HEK293 (cell line): ENCODE measurements around the gene BMAL1.
A peak's percentile ranks its signal among the peaks of the same experiment; 100 is the strongest.

Source experiments
- CTCF ChIA-PET: fragments of 350-600 bp; formaldehyde crosslinking; extraction: SDS; loops from one replicate; lab custom pipeline; 2021; ENCODE audit warnings: antibody characterized with exemption; lab: Yijun Ruan, JAX
- POLR2A ChIA-PET: fragments of 300-600 bp; formaldehyde crosslinking; extraction: SDS; loops from one replicate; lab custom pipeline; 2020; ENCODE audit warnings: antibody characterized with exemption, inconsistent platforms; lab: Yijun Ruan, JAX
- H3K27ac ChIP-seq: fragments of 200-500 bp; sonication (Bioruptor generic); 2 replicates; pipeline ENCODE4 v1.5.1; 2014; ENCODE audit warnings: low read depth, low read length, control low read depth, inconsistent platforms; ENCODE audit errors: extremely low read depth
- H3K36me3 ChIP-seq, 2 experiments: fragments of 200-500 bp in 1 of 2; sonication (Bioruptor generic) in 1 of 2; 1 replicate in 1 of 2; 2 replicates in 1 of 2; pipeline ENCODE4 v1.5.1; 2014 to 2017; ENCODE audit warnings: inconsistent platforms in 2 of 2, low read length in 2 of 2; ENCODE audit not compliant: control insufficient read depth in 2 of 2, insufficient read depth in 1 of 2
- H3K4me1 ChIP-seq: fragments of 200-500 bp; sonication (Bioruptor generic); 2 replicates; pipeline ENCODE4 v1.5.1; 2014; ENCODE audit warnings: mild to moderate bottlenecking, low read length, inconsistent platforms; ENCODE audit not compliant: control insufficient read depth, insufficient read depth
- H3K4me3 ChIP-seq: 2 replicates; pipeline ENCODE4 v1.5.1; 2011; ENCODE audit warnings: low read depth, mild to moderate bottlenecking, control low read depth, low read length, moderate library complexity
- H3K9me3 ChIP-seq: fragments of 200-500 bp; sonication (Bioruptor generic); 2 replicates; pipeline ENCODE4 v1.5.1; 2014; ENCODE audit warnings: low read depth, low read length, inconsistent platforms; ENCODE audit not compliant: control insufficient read depth, insufficient read depth
- AEBP2 ChIP-seq: fragments of 450-650 bp; formaldehyde crosslinking; IDR thresholded peaks from 2 replicates; pipeline ENCODE4 v1.5.1; 2016; ENCODE audit warnings: missing biosample characterization, missing genetic modification characterization, borderline replicate concordance
- GLI4 ChIP-seq: fragments of 450-650 bp; formaldehyde crosslinking; IDR thresholded peaks from 2 replicates; pipeline ENCODE4 v1.5.1; 2016; ENCODE audit warnings: missing biosample characterization, missing genetic modification characterization
- PRDM2 ChIP-seq: fragments of 450-650 bp; formaldehyde crosslinking; IDR thresholded peaks from 2 replicates; pipeline ENCODE4 v1.5.1; 2016; ENCODE audit warnings: missing biosample characterization, missing genetic modification characterization, borderline replicate concordance
- REST ChIP-seq: fragments of 450-650 bp; formaldehyde crosslinking; IDR thresholded peaks from 2 replicates; pipeline ENCODE4 v1.5.1; 2016; ENCODE audit warnings: missing biosample characterization, missing genetic modification characterization
- SETDB1 ChIP-seq: IDR thresholded peaks from one replicate; pipeline ENCODE4 v1.6.1; 2017; ENCODE audit warnings: mild to moderate bottlenecking, low read length, moderate library complexity, mixed read lengths; ENCODE audit not compliant: insufficient read length
- ZBTB44 ChIP-seq: fragments of 450-650 bp; IDR thresholded peaks from 2 replicates; pipeline ENCODE4 v1.5.1; 2018; ENCODE audit warnings: missing biosample characterization, mild to moderate bottlenecking, missing genetic modification characterization
- ZFHX2 ChIP-seq: fragments of 450-650 bp; formaldehyde crosslinking; conservative IDR thresholded peaks from 2 replicates; pipeline ENCODE4 v1.5.1; 2016; ENCODE audit warnings: missing biosample characterization, missing genetic modification characterization
- ZIC2 ChIP-seq: fragments of 450-650 bp; formaldehyde crosslinking; IDR thresholded peaks from 2 replicates; pipeline ENCODE4 v1.5.1; 2016; ENCODE audit warnings: missing biosample characterization, missing genetic modification characterization
- ZNF23 ChIP-seq: fragments of 450-650 bp; formaldehyde crosslinking; IDR thresholded peaks from 2 replicates; pipeline ENCODE4 v1.5.1; 2016; ENCODE audit warnings: missing biosample characterization, missing genetic modification characterization, borderline replicate concordance
- ZNF274 ChIP-seq, 2 experiments: fragments of 200-500 bp in 1 of 2; fragments of 450-650 bp in 1 of 2; sonication (Bioruptor generic) in 1 of 2; formaldehyde crosslinking in 1 of 2; IDR thresholded peaks; 2 replicates each; pipeline versions ENCODE4 v1.5.1 to v1.6.1; 2014 to 2016; ENCODE audit warnings: borderline replicate concordance in 1 of 2, inconsistent platforms in 1 of 2, low read length in 1 of 2, missing biosample characterization in 1 of 2, missing genetic modification characterization in 1 of 2
- ZNF302 ChIP-seq: fragments of 450-650 bp; formaldehyde crosslinking; IDR thresholded peaks from 2 replicates; pipeline ENCODE4 v1.5.1; 2016; ENCODE audit warnings: missing biosample characterization, missing genetic modification characterization, low read depth
- ZNF404 ChIP-seq: fragments of 450-650 bp; formaldehyde crosslinking; IDR thresholded peaks from 2 replicates; pipeline ENCODE4 v1.5.1; 2017; ENCODE audit warnings: missing biosample characterization, missing genetic modification characterization
- ZNF530 ChIP-seq: fragments of 450-650 bp; formaldehyde crosslinking; IDR thresholded peaks from 2 replicates; pipeline ENCODE4 v1.5.1; 2016; ENCODE audit warnings: low read depth, missing biosample characterization, missing genetic modification characterization
- ZNF544 ChIP-seq: fragments of 450-650 bp; formaldehyde crosslinking; IDR thresholded peaks from 2 replicates; pipeline ENCODE4 v1.5.0; 2017; ENCODE audit warnings: missing biosample characterization, missing genetic modification characterization

The BMAL1 gene

GRCh38 chr11:13259374-13259773 is 18.2 kb upstream of the BMAL1 start (continued):
- TF ChIP-seq PRDM2 (tag by site-specific recombination) = no peak
- TF ChIP-seq ZNF404 = no peak
- TF ChIP-seq ZNF23 (tag by site-specific recombination) = no peak
- no peak for TF ChIP-seq GLI4 (tag by site-specific recombination)
- no peak for TF ChIP-seq ZNF544 (tag by site-specific recombination)
- no peak for TF ChIP-seq ZBTB44
- no peak for TF ChIP-seq ZFHX2 (tag by site-specific recombination)
- TF ChIP-seq ZNF530 (tag by site-specific recombination) = no peak
- no peak for TF ChIP-seq ZNF274 (IDR thresholded peaks at IDR 0.05; ENCODE audit: low read length)
- TF ChIP-seq ZNF274 (tag by site-specific recombination; IDR thresholded peaks at IDR 0.05; ENCODE audit: borderline replicate concordance) = no peak

- no peak overlapping the region for H3K4me3 ChIP-seq
- ChIA-PET CTCF (interaction anchor here (0.8 to 1.3 kb wide), 2 partner anchors 10 to 50 kb away, joined by 3 to 4 read pairs; no protein-coding TSS in a partner anchor), POLR2A (interaction anchor here (0.7 kb wide), 1 partner anchor 44 kb away, joined by 3 read pairs; no protein-coding TSS in a partner anchor)
- no peaks in the 10 kb centered on the region for H3K9me3 ChIP-seq
- H3K4me1 ChIP-seq = no peaks in the 10 kb centered on the region
- H3K36me3 ChIP-seq = no peaks in the 10 kb centered on the region
- no peak for TF ChIP-seq ZNF302 (tag by site-specific recombination)
- TF ChIP-seq ZIC2 (tag by site-specific recombination) = peak; percentile 49; the same call in 1 of the 2 replicates
- H3K27ac ChIP-seq = no peak overlapping the region
These were observed 17.2 kb upstream of the BMAL1 start for GRCh38 chr11:13260201-13260962.

- CTCF ChIA-PET = interaction anchor here (0.6 to 3.8 kb wide), 5 partner anchors 11 to 1993 kb away, joined by 3 to 13 read pairs (median 4); no protein-coding TSS in a partner anchor
- TF ChIP-seq SETDB1 (peak; percentile 9), AEBP2 (tag by site-specific recombination) (no peak), REST (no peak)
- TF ChIP-seq, all 188 proteins: peak for 1
- Histone ChIP-seq H3K36me3 (no peaks in the 10 kb centered on the region), H3K27ac (no peak overlapping the region), H3K4me3 (no peak overlapping the region), H3K4me1 (no peaks in the 10 kb centered on the region), H3K9me3 (no peaks in the 10 kb centered on the region)
- POLR2A ChIA-PET = interaction anchor here (0.7 kb wide), 1 partner anchor 45 kb away, joined by 3 read pairs; no protein-coding TSS in a partner anchor
These were observed 16.5 kb upstream of the BMAL1 start for GRCh38 chr11:13260963-13261588.
